GM13977 (cell line): ENCODE results near the gene ACYP2.

ENCODE experiments used
- DNase-seq: peaks from one replicate; pipeline ENCODE4 v3.0.0; 2012; ENCODE audit warnings: low spot score
- CTCF ChIP-seq: IDR thresholded peaks from 2 replicates; pipeline ENCODE4 v1.5.1; 2012; ENCODE audit warnings: mild to moderate bottlenecking, control low read depth; ENCODE audit not compliant: insufficient read depth; ENCODE audit errors: extremely low read depth, missing control alignments
- in situ Hi-C: fragments of 300-500 bp; cut with MboI; formaldehyde crosslinking; loops from one replicate; pipeline ENCODE4 v1.12.0; 2022; ENCODE audit warnings: low sequenced_read_pairs, low pct_unique_long_range_greater_than_20kb, mixed read lengths, inconsistent platforms; ENCODE audit not compliant: unreplicated experiment

The ACYP2 gene

DNA sequence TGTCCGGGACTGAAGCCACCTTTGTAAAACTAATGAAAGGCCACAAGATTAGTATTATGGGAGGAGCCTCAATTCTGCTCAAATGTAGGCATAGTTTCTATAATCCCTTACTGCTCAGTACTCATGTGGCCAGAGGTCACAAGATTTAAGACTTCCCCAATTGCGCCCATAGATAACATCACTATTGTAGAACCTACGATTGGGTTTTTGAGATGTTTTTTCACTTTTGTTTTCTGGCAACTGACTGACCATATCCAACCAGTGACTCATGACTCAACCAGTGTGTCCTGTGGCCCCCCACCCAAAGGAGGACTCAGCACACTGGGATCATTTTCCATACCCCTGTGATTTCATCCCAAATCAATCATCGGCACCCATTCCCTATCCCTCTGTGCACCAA, 155.8 kb downstream of the ACYP2 start:
- no peak for TF ChIP-seq CTCF
- in situ Hi-C loops: no loop called here
- DNase-seq: no peak

DNA sequence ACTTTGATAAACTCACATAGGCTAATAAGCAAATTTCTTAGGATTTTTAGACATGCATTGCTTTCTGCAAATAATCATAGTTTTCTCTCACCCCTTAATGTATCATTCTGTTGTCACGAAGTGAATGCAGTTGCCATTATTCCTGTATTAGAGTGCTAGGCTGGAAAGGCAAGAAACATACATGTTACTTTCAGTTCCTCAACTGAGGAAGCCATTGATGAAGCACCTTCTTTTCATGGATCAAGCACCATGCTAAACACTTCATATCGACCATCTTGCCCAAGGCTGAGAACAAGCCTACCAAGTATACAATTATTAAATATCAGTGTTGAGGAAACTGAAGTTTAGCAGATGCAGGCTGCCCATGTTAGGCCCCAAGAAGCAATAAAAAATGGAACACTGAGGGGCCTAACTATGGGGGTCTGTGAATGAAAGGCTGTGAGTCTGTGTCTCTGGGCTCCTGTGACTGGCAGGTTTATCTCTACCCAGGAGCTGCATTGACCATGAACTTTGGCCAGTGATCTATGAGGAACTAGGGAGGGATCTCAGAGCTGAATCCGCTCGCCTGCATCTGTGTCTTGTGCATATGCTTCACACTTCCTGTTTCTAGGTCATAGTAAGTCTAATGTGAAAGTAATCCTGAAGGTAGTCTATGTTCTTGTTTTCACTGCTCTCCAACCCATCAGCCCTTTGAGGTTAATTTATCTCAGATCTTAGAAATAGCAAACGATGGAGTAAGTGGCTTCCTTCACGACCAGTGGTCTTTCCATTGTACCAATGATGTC, 156.6 kb downstream of the ACYP2 start:
- in situ Hi-C loops: no loop called here
- DNase-seq: no peak
- TF ChIP-seq CTCF: no peak

DNA sequence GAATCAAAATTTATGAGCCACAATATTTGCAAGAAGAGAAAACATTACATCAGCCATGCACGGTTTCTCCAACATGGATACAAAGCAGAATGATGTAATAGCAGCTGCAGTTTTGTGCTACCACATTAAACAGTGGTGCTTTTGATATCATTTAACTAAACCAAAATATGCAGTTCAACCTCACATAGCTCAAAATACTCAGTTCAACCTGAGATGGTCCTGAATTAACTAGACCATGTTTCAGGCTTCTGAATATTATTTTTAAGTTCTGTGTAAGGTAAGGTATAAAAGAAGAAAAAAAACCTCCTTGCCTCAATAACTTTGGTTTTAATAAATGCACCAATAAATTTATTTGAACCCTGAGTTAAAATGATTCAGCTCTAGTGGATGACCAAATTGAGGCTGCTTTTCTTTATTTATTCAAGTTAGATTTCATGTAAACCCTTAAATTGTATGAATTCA, 159.4 kb downstream of the ACYP2 start:
- no peak for TF ChIP-seq CTCF
- in situ Hi-C loops: no loop called here
- DNase-seq: no peak

- no peak for TF ChIP-seq CTCF
- in situ Hi-C loops: no loop called here
- no peak for DNase-seq
Measured at GRCh38 chr2:54275541-54275940, 160.1 kb downstream of the ACYP2 start.

DNA sequence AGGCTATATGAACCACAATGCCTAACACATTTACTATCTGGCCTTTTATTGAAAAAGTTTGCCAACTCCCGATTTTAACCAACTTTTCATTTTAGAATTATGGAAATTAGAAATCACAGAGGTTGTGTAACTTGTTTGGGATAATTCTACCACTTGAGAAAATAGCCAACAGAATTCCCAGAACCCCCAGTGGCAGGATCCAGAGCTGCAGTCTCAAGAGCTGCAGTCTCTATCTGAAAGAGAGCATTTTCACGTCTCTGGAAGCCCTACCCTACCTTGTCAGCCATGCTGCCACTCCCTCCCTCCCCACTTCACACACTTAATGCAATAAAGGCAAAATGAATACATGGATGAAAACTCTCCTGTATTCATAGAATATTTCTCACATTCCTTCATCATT, 164.0 kb downstream of the ACYP2 start:
- in situ Hi-C loops: no loop called here

DNA sequence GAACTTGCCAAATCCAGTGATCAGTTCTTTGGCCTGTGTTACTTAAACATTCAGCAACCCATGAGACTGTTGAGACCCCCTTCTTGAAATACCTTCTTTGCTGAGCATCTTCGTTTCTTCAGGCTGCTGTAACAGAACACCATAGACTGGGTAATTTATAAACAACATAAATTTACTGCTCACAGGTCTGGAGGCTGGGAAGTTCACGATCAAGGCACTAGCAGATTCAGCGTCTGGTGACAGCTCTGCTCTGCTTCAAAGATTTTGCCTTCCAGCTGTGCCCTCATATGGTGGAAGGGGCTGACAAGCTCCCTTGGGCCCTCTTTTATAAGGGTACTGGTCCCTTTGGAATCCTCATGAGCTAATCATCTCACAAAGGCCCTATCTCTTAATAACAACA, 169.4 kb downstream of the ACYP2 start:
- no peak for TF ChIP-seq CTCF
- in situ Hi-C loops: no loop called here
- DNase-seq: no peak

More for the DNA sequence above, 164.0 kb downstream of the ACYP2 start:
- TF ChIP-seq CTCF: no peak
- no peak for DNase-seq
